ENCODE results near the gene TBX1. TPM values are rescaled to one million over a fixed set of nuclear protein-coding genes. Genes with fewer than 3 reads are reported as not detected.
A peak's percentile ranks its signal among the peaks of the same experiment; 100 is the strongest.

Gene TBX1
- total RNA-seq, 1 experiment from 2014 or later, result 16.3 TPM

DNA sequence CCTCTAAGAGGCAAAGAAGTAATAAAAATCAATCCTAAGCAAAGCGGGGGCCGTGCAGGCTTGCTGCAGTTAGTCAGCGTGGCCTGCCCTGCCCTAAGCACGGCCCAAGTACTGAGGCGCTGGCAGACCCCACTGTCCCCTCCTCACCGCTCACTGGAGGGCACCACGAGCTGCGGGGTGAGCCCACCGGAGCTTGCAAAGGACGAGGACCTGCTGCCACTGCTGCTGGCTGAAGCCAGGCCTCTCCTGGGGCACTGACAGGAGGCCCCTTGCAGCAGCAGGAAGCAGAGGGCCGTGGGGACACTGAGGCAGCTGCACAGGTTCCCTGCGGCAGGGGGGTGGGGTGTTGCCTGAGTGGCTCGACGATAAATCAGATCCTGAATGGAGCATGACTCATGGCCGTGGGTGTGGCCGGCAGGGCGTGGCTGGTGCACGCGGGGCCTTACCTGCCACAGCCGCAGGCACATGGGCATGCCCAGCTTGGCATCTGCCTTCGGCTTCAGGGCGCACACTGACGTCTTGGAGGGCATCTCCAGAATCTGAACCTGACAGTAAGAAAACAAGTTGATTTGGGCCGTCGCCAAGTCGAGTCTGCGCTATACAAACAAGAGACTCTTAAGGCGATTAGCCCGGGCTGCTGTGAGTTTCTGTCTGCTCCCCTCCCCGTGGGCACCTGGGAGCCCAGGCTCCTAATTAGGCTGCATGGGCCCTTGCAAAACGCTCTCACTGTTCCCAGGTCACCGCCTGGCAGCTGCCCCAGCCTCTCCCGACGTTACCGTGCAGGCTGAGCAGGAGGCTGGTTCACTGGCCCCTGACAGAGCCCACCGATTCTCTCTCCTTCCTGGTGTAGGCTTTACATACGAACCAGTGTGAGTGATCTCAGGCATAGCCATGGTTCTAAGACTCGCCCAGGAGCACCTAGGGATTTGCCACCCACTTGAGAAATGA is 45.9 kb downstream of the TBX1 start:
- no peaks in the 10 kb centered on the region for H3K36me3 ChIP-seq
- peak; percentile 19 for DNase-seq

DNA sequence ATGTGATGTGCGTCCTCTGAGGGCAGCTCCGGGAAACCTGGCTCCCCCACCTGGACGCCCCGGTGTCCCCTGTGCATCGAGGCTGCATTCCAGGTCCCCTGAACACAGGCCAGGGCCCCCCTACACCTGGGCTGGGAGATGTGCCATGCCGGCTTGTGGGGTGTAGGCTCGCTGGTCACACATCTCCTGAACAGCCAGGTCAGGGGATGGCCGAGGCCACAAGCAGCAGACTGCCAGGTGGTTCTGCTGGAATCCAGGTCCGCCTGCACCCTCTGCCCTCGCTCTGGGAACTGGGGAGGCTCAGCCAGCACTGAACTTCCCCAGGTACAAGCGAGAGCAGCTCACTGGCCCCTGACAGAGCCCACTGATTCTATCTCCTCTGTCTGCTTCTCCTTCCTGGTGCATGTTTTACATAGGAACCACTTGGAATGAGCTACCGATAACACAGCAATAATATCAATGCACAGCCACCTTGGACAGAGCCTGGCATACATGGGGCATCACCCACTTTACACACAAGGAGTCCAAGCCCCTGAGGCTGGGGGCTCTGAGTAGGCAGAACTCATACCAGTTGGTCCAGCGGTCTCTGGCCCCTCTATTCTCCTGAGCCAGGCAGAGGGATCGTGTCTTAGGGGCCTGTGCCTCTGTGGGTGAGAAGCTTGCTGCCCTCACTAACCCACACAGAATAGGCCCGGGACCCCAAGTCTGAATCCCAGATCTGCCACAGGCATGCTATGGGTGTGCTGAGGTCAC is 46.8 kb downstream of the TBX1 start:
- DNase-seq, result no peak
- Histone ChIP-seq H3K36me3 (no peaks in the 10 kb centered on the region), H3K27me3 (no peaks in the 10 kb centered on the region), H3K9me3 (no peaks in the 10 kb centered on the region), H3K4me3 (no peak overlapping the region)

More for the DNA sequence above, 45.9 kb downstream of the TBX1 start:
- Histone ChIP-seq H3K9me3 (no peaks in the 10 kb centered on the region), H3K4me3 (no peak overlapping the region), H3K27me3 (no peaks in the 10 kb centered on the region)

DNA sequence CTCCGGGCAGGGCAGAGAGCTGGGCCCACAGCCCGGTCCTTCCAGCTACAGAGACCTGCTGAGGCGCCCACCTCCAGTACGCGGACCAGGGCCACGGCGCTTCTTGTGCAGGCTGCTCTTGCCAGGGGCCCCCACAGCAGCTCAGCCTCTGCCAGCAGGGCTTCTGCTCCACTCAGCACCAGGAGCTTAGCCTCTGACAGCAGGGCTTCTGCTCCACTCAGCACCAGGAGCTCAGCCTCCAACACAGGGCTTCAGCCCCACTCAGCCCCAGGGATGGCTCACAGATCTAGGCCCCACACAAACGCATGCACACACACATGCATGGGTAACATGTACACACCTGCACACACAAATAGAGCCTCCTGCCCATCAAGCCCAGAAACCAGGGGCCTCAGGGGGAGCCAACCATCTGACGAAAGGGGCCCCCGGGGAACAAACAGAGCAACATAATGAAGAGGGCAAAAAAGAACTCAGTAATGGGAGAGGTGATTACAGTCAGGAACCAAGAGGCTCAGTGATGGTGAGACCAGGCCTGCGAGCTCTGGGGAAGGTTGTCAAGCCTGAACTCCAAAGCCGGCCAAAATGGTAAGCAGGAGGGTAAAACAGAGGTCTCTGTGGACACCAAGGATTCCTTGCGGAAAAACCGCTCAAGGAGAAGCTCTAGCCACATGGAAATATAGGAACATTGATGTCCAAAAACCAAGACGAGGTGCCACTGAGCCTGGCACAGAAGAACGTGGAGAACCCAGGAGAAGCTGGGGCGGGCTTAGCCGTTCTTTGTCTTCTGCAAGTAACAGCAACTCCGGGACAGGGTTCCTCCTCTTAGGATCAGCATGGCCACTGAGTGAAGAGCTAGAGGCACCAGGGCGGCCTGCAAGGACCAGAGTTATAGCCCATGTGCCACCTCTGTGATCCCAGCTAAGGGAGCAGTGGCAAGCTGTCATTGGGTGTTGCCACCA is 47.6 kb downstream of the TBX1 start:
- no peak overlapping the region for H3K4me3 ChIP-seq
- DNase-seq, result no peak
- H3K27me3 ChIP-seq, result no peaks in the 10 kb centered on the region
- no peaks in the 10 kb centered on the region for H3K36me3 ChIP-seq
- no peaks in the 10 kb centered on the region for H3K9me3 ChIP-seq

DNA sequence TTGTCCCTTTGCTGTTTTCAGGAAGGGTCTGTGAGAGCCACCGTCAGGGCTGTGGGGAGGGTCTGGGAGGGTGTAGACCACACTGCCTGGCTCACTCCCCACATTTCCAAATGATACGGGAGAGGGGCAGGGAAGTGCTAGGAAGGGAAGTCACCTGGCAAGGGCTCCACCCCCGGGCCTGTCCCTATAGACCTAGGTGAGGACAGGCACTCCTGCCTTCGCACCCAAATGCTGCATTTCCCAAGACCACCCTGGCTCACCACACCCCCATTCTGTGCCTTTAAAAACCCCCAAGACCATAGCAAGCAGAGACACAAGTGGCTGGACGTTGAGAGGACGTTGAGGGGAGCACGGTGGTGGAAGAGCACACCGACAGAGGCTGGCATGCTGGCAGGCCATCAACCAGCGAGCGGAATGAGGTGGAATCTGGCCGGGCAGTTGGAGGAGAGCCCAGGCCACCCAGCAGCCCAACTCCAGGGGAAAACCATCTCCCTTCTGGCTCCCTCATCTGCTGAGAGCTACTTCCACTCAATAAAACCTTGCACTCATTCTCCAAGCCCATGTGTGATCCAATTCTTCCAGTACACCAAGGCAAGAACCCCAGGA is 48.4 kb downstream of the TBX1 start:
- H3K36me3 ChIP-seq, result no peaks in the 10 kb centered on the region
- H3K27me3 ChIP-seq, result no peaks in the 10 kb centered on the region
- H3K9me3 ChIP-seq, result no peaks in the 10 kb centered on the region
- DNase-seq, result no peak
- no peak overlapping the region for H3K4me3 ChIP-seq

DNA sequence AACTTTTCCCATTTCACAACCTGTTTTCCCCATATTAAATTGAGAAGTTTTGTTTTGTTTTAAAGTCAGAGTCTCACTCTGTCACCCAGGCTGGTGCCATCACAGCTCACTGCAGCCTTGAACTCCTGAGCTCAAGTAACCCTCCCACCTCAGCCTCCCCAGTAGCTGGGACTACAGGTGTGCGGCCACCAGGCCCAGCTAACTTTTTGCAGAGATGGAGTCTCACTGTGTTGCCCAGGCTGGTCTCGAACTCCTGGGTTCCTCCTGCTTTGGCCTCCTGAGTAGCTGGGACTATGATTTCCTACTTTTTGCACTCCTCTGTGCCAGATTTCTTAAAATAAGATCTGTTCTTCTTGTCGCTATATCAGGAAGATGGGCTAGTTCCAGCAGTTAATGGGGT is 49.2 kb downstream of the TBX1 start:
- H3K9me3 ChIP-seq, result no peaks in the 10 kb centered on the region
- no peaks in the 10 kb centered on the region for H3K36me3 ChIP-seq
- no peak overlapping the region for H3K4me3 ChIP-seq
- no peak for DNase-seq
- H3K27me3 ChIP-seq, result no peaks in the 10 kb centered on the region

DNA sequence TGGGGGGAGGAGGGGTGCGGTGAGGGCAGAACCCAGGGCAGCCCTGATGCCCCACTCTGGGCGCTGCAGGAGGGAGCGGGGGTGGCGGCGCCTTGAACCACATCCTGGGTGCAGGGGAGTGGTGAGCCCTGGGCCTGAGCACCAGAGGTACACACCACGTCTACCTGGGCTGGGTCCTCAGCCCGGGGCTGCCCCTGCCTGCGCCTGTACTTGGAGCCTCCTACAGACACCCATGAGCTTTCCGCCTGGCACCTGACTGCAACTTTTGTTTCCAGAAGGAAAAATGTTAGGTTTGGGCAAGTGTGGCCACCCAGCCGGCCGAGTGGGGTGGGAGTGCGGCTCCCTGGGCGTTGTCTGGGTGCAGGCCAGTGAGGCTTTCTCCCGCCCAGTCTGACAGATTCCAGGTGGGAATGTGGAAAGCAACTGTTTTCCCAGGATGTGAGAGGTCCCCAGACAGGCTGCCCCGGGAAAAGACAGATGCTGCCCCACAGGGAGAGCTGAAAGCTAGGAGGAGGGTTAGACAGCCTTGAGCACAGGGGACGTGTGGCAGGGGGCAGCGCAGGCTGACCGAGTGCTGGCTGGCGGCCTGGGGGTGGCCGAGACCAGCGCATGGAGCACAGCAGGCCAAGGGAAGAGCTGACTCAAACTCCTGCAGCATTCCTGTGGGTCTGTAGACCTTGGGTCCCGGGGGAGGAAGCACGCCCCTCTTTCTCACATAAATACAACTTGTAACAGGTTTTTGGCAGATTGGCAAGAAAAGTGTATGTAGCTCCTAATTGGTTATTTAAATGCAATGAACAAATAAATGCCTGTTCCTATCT is 50.0 kb downstream of the TBX1 start:
- Histone ChIP-seq H3K27me3 (no peaks in the 10 kb centered on the region), H3K4me3 (no peak overlapping the region), H3K36me3 (no peaks in the 10 kb centered on the region), H3K9me3 (no peaks in the 10 kb centered on the region)
- no peak for DNase-seq

DNA sequence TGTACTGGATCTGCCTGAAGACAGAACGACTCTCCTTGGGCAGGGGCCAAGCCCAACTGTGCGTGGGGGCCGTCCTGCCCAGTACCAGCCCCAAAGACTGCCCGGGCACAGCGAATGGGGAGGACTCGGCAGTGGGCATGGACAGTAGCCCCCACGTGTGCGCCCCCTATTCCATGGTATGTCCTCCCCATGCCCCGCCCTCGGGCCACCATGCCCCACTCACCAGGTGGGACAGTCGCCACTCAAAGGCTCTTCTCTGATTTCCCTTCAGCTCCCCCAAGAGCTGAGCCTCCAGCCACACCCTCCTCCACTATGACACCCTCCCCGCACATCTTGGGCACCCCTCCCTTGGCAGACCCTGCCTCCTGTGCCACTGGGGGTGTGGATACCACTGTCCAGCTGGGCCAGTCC is 50.6 kb downstream of the TBX1 start:
- Histone ChIP-seq H3K27me3 (no peaks in the 10 kb centered on the region), H3K9me3 (no peaks in the 10 kb centered on the region), H3K4me3 (no peak overlapping the region), H3K36me3 (no peaks in the 10 kb centered on the region)
- no peak for DNase-seq

DNA sequence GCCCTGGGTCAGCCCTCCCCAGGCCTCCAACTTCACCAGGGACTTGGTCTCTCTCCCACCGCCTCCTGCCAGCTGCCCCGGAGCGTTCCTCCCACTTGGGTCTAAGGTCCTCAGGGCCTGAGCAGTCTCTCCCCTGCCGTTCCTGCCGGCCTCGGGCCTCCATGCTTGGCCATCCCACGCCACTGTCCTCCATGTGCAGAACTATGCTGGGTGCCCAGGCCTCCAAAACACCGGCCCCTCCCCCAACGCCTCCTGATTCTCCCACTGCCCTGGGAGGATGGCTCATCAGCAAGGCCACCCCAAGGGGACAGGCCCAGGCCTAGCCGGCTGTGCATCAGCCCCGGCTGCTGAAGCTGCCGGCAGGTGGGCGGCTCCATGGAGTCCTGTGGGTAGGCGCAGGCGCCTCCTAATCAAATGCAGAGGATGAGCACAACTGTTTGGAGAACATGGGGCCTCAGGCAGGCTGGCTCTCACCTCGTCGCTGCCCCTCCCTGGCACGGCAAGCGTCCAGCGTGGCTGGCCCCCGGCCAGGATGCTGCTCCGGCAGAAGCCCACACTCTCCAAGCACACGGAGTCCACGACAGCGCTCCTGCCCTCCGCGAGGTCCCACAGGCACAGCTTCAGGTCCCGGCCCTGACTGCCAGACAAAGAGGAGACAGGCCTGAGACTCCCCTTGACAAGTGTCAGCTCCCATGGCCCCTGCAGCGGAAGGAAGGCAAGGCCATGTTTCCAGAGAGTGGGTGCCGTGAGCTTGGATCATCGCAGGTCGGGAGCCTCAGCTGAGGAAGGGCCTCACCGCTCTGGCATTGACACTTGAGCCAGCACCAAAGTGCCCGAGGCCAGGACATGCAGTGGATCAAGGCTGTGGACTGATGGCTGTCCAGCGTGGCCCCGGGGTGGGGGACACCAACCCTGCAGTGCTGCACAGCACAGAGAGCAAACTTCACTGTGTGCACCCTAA is 51.5 kb downstream of the TBX1 start:
- Histone ChIP-seq H3K27me3 (no peaks in the 10 kb centered on the region), H3K9me3 (no peaks in the 10 kb centered on the region), H3K36me3 (no peaks in the 10 kb centered on the region), H3K4me3 (no peak overlapping the region)
- no peak for DNase-seq

DNA sequence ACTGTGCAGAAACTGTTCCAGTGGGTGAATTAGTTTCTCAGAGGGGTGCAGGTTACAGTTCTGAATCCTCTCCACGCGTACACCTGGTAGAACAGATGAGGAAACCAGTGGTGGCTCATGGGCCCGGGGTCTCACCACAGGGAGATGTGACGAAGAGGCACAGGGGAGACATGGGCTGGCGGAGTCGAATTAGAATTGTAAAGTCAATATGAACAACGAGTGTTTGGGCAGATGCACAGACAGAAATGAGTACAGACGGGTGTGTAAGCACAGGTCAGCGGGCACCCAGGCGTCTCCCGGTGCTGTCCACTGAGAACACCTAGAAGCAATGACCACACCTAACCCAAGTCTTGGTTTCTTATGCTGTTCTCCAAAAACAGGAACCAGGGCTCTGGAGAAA is 52.3 kb downstream of the TBX1 start:
- Histone ChIP-seq H3K9me3 (no peaks in the 10 kb centered on the region), H3K36me3 (no peaks in the 10 kb centered on the region), H3K4me3 (no peak overlapping the region), H3K27me3 (no peaks in the 10 kb centered on the region)
- no peak for DNase-seq

DNA sequence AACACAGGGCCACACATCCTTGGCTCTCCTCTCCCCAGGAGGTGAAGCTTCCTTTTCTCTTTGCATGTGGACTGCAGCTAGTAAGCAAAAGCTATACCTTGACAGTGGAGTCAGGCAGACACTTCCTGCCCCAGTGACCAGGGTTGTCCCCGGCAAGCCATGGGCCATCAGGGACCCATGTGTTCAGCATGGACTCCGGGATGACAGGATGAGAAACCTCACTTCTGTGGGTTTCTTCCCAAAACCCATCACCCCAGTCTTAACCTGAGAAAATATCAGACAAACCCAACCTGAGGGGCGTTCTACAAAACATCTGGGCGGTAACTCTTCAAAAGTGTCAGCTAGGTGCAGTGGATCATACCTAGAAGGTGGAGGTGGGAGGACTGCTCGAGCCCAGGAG is 53.9 kb downstream of the TBX1 start:
- no peaks in the 10 kb centered on the region for H3K36me3 ChIP-seq
- DNase-seq, result no peak
- H3K9me3 ChIP-seq, result no peaks in the 10 kb centered on the region
- H3K4me3 ChIP-seq, result no peak overlapping the region
- H3K27me3 ChIP-seq, result no peaks in the 10 kb centered on the region

DNA sequence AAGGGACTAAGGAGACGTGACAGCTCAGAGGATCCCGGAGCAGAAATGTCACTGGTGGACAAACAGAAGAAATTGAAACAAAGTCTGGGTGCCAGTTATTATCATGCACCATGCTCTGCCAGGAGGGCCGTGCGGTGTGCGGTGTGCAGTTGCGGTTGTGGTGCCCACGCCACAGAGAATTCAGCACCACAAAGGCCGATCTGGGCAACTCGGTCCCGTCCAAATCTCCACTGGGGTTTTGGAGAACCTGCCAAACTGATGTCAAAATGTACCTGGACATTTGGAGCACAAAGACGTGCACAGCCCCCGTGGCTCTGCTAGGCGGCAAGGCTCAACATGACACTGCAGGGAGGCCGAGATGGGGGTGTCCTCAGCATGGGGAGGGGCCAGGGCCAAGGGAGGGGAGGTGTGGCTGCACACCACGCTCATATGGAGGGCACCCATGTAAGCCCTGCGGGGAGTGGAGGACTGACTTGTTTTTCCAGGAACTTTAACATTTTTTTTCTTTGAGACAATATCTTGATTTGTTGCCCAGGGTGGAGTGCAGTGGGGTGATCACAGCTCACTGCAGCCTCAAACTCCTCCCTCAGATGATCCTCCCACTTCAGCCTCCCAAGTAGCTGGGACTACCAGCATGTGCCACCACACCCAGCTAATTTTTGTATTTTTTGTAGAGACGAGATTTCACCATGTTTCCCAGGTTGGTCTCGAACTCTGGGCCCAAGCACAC is 54.7 kb downstream of the TBX1 start:
- Histone ChIP-seq H3K36me3 (no peaks in the 10 kb centered on the region), H3K9me3 (no peaks in the 10 kb centered on the region), H3K27me3 (no peaks in the 10 kb centered on the region), H3K4me3 (no peak overlapping the region)
- no peak for DNase-seq

DNA sequence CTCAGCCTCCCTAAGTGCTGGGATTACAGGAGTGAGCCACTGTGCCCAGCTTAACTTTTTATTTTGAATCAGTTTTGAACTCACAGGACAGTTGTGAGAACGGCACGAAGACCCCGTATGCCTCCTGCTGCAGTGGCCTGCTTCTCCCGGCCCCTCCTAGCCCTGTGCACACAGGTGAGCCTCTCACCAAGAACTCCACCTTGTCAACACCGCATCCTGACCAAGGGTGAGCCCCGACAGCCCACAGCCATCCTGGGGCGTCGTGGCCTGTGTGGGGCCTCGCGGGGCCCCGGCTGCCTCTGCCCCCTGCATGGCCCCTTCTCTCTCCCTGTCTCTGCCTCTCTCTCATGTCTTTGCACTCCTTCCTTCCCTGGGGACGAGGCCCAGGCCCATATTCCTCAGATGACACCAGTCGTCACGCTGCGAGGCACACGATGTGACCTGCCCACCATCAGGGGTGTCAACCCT is 55.3 kb downstream of the TBX1 start:
- Histone ChIP-seq H3K36me3 (no peaks in the 10 kb centered on the region), H3K4me3 (no peak overlapping the region)
- no peak for DNase-seq

DNA sequence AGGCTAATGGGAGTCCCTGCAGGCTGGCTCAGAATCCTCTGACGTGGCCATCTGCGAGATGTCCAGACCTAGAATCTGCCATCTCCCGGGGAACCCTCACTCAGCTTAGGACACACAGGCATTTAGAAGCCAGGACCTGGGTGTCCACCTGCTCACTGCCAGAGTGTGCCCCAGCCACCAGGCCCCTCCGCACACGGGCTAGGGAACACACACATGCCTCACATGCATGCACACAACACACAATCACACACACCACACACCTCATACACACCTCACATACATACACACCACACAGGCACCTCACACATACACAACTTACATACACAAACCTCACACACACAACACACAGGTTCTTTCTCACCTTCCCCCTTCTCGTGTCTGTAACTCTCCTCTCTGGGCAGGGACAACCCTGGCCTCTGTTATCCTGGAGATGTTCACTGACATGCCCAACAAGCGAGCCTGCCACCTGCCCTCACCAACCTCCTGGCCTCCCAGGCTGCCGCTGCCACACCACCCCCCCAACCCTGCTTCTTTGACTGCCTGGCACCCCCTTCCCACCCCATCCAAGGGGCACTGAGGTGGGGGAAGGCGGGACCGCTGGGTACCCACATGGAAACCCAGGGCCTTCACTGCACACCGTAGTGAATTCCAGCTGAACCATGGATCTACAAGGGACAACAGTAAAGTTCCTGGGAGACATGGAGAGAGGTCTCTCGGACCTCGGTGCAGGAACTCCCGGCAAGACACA is 56.0 kb downstream of the TBX1 start:
- H3K36me3 ChIP-seq, result no peaks in the 10 kb centered on the region
- no peaks in the 10 kb centered on the region for H3K9me3 ChIP-seq
- H3K27me3 ChIP-seq, result no peaks in the 10 kb centered on the region
- no peak overlapping the region for H3K4me3 ChIP-seq
- DNase-seq, result no peak

More for the DNA sequence above, 55.3 kb downstream of the TBX1 start:
- no peaks in the 10 kb centered on the region for H3K27me3 ChIP-seq
- H3K9me3 ChIP-seq, result no peaks in the 10 kb centered on the region

Measured in MG63 (cell line).